Astrocyte (in vitro differentiated cells and primary cell): ENCODE data around the gene ZNF341. TPM values are rescaled to one million over a fixed set of nuclear protein-coding genes. Genes with fewer than 3 reads are reported as not detected.

ENCODE experiments used
- DNase-seq: peaks from one replicate; pipeline ENCODE4 v3.0.0-alpha.2; 2010; ENCODE audit warnings: low read depth
- FAIRE-seq: peaks from 2 replicates; lab custom pipeline; 2011; peaks lifted over from hg19 to GRCh38; lab: Jason Lieb, UNC
- H2AFZ ChIP-seq: 2 replicates; pipeline ENCODE4 v1.6.0; 2012; ENCODE audit warnings: low read depth, low read length, inconsistent platforms
- H3K27ac ChIP-seq: 2 replicates; pipeline ENCODE4 v1.5.1; 2011; ENCODE audit warnings: low read depth, low read length, inconsistent platforms
- H3K27me3 ChIP-seq: 2 replicates; pipeline ENCODE4 v1.6.0; 2011; ENCODE audit warnings: low read length, inconsistent platforms; ENCODE audit not compliant: insufficient read depth
- H3K36me3 ChIP-seq: 2 replicates; pipeline ENCODE4 v1.5.1; 2011; ENCODE audit warnings: low read length, inconsistent platforms; ENCODE audit not compliant: insufficient read depth
- H3K4me1 ChIP-seq: 2 replicates; pipeline ENCODE4 v1.5.1; 2011; ENCODE audit warnings: low read length, inconsistent platforms; ENCODE audit not compliant: insufficient read depth
- H3K4me2 ChIP-seq: 2 replicates; pipeline ENCODE4 v1.6.0; 2012; ENCODE audit warnings: low read length, inconsistent platforms
- H3K4me3 ChIP-seq: 2 replicates; pipeline ENCODE4 v1.5.1; 2011; ENCODE audit warnings: low read depth, mild to moderate bottlenecking, low read length, inconsistent platforms; ENCODE audit not compliant: insufficient read depth
- H3K79me2 ChIP-seq: 2 replicates; pipeline ENCODE4 v1.6.0; 2012; ENCODE audit warnings: mild to moderate bottlenecking, low read length, inconsistent platforms; ENCODE audit not compliant: insufficient read depth
- H3K9ac ChIP-seq: 2 replicates; pipeline ENCODE4 v1.6.0; 2012; ENCODE audit warnings: mild to moderate bottlenecking, low read length, inconsistent platforms
- H3K9me3 ChIP-seq: 2 replicates; pipeline ENCODE4 v1.5.1; 2012; ENCODE audit warnings: low read depth, mild to moderate bottlenecking, low read length, inconsistent platforms; ENCODE audit not compliant: insufficient read depth
- H4K20me1 ChIP-seq: 2 replicates; pipeline ENCODE4 v1.6.0; 2012; ENCODE audit warnings: low read length, inconsistent platforms; ENCODE audit not compliant: insufficient read depth
- H3K27ac Mint-ChIP-seq: one replicate; pipeline ENCODE4 v1.8.0; 2021; ENCODE audit warnings: mild to moderate bottlenecking, mixed read lengths; ENCODE audit not compliant: unreplicated experiment
- H3K27me3 Mint-ChIP-seq: one replicate; pipeline ENCODE4 v1.8.0; 2021; ENCODE audit warnings: low read depth, mixed read lengths; ENCODE audit not compliant: unreplicated experiment
- H3K36me3 Mint-ChIP-seq: one replicate; pipeline ENCODE4 v1.8.0; 2021; ENCODE audit warnings: low read depth, mixed read lengths; ENCODE audit not compliant: unreplicated experiment
- H3K4me1 Mint-ChIP-seq: one replicate; pipeline ENCODE4 v1.8.0; 2021; ENCODE audit warnings: low read depth, mixed read lengths; ENCODE audit not compliant: unreplicated experiment
- H3K4me3 Mint-ChIP-seq: one replicate; pipeline ENCODE4 v1.8.0; 2021; ENCODE audit warnings: mild to moderate bottlenecking, moderate library complexity, mixed read lengths; ENCODE audit not compliant: unreplicated experiment
- H3K9me3 Mint-ChIP-seq: one replicate; pipeline ENCODE4 v1.8.0; 2021; ENCODE audit warnings: mild to moderate bottlenecking, mixed read lengths; ENCODE audit not compliant: unreplicated experiment
- EZH2 ChIP-seq: IDR thresholded peaks from 2 replicates; pipeline ENCODE4 v1.6.1; 2012; ENCODE audit warnings: mild to moderate bottlenecking, low read length, inconsistent platforms; ENCODE audit not compliant: insufficient read depth
- total RNA-seq: library from RNA; stranded (reverse); gene quantifications from 2 replicates; pipeline ENCODE4 v1.2.1, GENCODE V29; 2021
- TF ChIP-seq, protein P1 (sequence below): IDR thresholded peaks from 2 replicates; pipeline ENCODE4 v1.5.1; 2011; ENCODE audit warnings: low read depth, mild to moderate bottlenecking, inconsistent platforms, low read length, moderate library complexity; ENCODE audit not compliant: insufficient read depth

ZNF341 gene
- total RNA-seq, 1 donor from 2014 or later, result 2.0 TPM

DNA sequence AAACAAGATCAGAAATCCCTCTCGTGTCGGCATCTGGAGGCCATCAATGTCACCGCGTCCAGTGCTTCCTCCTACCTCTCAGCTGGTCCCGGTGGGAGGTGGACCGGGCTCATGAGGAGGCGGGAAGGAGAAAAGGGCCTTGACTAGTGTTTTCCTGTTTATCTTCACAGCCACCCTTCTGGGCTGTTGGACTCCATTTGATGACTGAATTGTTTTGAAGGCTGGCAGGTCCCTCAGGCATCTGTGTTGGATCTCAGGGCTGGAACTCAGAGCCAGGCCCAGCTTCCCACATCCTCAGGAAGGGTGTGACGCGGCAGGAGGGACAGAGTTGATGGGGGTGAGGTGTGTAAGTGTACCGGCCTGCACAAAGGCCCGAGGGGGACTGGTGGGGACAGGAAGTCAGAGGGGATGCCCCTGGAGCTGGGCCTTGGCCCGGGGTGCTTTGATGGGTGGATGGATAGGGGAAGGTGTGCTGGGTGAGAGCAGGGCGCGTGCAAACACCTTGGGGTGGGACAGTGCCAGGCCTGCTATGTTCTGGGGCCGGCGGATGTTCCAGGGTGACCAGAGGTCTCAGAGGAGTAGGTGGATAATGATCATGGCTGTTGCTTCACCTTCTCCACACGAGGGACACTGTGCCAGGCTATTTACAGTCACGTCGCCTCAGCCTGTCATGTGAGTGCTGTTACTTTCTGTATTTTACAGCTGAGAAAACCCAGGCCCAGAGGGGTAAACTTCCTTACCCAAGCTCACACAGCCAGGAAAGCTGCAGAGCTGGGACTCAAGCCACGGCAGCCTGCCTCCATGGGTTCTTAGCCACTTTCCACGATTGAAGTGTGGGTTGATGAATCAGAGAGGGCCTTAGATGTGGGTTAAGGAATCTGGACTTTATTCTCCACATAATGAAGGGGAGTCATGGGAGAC lies 61.5 kb downstream of the ZNF341 start:
- no peak for FAIRE-seq
- Histone ChIP-seq H3K36me3 (no peaks in the 10 kb centered on the region), H3K9me3 (no peaks in the 10 kb centered on the region), H3K27ac (no peak overlapping the region), H3K4me3 (no peak overlapping the region), H4K20me1 (no peaks in the 10 kb centered on the region), H2AFZ (no peak overlapping the region), H3K9ac (no peak overlapping the region), H3K4me2 (no peak overlapping the region), H3K79me2 (no peaks in the 10 kb centered on the region), H3K27me3 (no peaks in the 10 kb centered on the region), H3K4me1 (peaks cover 15% of the 10 kb centered on the region)
- Mint-ChIP-seq H3K4me3 (no peak overlapping the region), H3K4me1 (peaks cover 16% of the 10 kb centered on the region), H3K9me3 (no peaks in the 10 kb centered on the region), H3K27ac (no peak overlapping the region), H3K36me3 (peaks cover 7% of the 10 kb centered on the region), H3K27me3 (peaks cover 5% of the 10 kb centered on the region)
- TF ChIP-seq, protein P1, sequence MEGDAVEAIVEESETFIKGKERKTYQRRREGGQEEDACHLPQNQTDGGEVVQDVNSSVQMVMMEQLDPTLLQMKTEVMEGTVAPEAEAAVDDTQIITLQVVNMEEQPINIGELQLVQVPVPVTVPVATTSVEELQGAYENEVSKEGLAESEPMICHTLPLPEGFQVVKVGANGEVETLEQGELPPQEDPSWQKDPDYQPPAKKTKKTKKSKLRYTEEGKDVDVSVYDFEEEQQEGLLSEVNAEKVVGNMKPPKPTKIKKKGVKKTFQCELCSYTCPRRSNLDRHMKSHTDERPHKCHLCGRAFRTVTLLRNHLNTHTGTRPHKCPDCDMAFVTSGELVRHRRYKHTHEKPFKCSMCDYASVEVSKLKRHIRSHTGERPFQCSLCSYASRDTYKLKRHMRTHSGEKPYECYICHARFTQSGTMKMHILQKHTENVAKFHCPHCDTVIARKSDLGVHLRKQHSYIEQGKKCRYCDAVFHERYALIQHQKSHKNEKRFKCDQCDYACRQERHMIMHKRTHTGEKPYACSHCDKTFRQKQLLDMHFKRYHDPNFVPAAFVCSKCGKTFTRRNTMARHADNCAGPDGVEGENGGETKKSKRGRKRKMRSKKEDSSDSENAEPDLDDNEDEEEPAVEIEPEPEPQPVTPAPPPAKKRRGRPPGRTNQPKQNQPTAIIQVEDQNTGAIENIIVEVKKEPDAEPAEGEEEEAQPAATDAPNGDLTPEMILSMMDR, result no peak
- no peak for TF ChIP-seq EZH2
- DNase-seq, result peak; percentile 72

GRCh38 chr20:33796263-33796906 lies 64.6 kb downstream of the ZNF341 start:
- no peaks in the 10 kb centered on the region for H4K20me1 ChIP-seq
- H3K27me3 ChIP-seq, result no peaks in the 10 kb centered on the region
- Mint-ChIP-seq H3K36me3 (peaks cover 2% of the 10 kb centered on the region), H3K4me3 (no peak overlapping the region), H3K27ac (no peak overlapping the region), H3K27me3 (no peaks in the 10 kb centered on the region), H3K4me1 (peaks cover 6% of the 10 kb centered on the region), H3K9me3 (no peaks in the 10 kb centered on the region)
- H3K4me1 ChIP-seq, result peaks cover 4% of the 10 kb centered on the region
- no peak overlapping the region for H3K27ac ChIP-seq
- TF ChIP-seq, protein P1, result no peak
- no peak overlapping the region for H3K4me2 ChIP-seq
- H3K79me2 ChIP-seq, result no peaks in the 10 kb centered on the region
- H3K9me3 ChIP-seq, result no peaks in the 10 kb centered on the region
- no peak overlapping the region for H3K9ac ChIP-seq
- DNase-seq (no peak), FAIRE-seq (no peak)
- H2AFZ ChIP-seq, result no peak overlapping the region
- H3K36me3 ChIP-seq, result no peaks in the 10 kb centered on the region
- H3K4me3 ChIP-seq, result no peak overlapping the region
